PC-9 (cell line): ENCODE measurements around the gene NCK2.

Experiments
- EZH2 ChIP-seq: fragments of 200-600 bp; sonication (generic); IDR thresholded peaks from 2 replicates; pipeline ENCODE4 v1.8.0; 2017; ENCODE audit warnings: antibody characterized with exemption, low read depth
- TF ChIP-seq, protein P1 (sequence below): fragments of 200-600 bp; sonication (generic); conservative IDR thresholded peaks from 2 replicates; pipeline ENCODE4 v1.6.1; 2017; ENCODE audit warnings: mixed run types, antibody characterized with exemption, mild to moderate bottlenecking, moderate library complexity

DNA sequence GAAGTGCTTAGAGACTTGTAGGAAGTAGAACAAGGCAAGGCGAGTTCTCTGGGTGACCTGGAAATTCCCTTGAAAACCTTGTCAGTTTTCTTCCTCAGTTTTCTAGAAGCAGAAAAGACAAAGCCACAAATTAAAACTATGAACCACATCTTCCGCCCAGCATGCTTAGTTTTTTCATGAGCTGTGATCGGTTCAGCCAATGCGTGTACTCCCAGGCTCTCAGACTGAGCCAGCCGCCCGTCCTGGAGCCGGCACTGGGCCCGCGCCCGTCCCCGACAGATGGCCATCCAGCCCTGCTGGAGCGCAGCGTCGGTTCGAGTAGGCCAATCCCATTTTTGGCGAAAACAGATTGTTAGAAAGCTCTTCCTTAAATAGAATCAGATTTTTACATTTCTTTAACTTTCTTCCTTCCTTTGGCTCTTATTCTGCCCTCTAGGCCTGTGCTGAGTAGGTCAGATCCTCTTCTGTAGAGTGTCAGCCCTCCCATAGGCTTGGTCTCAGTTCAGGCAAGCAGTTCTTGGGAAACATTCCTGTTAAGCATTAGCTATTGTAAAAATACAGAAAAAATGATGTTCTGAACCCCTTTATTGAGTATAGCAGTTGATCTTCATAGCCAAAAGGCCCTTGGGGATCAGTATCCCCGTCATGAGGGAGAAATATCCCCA, 112.5 kb downstream of the NCK2 start:
- TF ChIP-seq, protein P1, sequence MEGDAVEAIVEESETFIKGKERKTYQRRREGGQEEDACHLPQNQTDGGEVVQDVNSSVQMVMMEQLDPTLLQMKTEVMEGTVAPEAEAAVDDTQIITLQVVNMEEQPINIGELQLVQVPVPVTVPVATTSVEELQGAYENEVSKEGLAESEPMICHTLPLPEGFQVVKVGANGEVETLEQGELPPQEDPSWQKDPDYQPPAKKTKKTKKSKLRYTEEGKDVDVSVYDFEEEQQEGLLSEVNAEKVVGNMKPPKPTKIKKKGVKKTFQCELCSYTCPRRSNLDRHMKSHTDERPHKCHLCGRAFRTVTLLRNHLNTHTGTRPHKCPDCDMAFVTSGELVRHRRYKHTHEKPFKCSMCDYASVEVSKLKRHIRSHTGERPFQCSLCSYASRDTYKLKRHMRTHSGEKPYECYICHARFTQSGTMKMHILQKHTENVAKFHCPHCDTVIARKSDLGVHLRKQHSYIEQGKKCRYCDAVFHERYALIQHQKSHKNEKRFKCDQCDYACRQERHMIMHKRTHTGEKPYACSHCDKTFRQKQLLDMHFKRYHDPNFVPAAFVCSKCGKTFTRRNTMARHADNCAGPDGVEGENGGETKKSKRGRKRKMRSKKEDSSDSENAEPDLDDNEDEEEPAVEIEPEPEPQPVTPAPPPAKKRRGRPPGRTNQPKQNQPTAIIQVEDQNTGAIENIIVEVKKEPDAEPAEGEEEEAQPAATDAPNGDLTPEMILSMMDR: no peak
- no peak for TF ChIP-seq EZH2
